SW480 (cell line): ENCODE measurements around the gene KYNU.
"Not testable (repeated sequence)": the region's sequence is repeated elsewhere in the genome, so short reads cannot be mapped to it uniquely, and the experiment has no call there.

Source experiments
- DNase-seq: peaks from one replicate; pipeline ENCODE4 v3.0.0-alpha.2; 2016; ENCODE audit warnings: low spot score

KYNU gene

DNA sequence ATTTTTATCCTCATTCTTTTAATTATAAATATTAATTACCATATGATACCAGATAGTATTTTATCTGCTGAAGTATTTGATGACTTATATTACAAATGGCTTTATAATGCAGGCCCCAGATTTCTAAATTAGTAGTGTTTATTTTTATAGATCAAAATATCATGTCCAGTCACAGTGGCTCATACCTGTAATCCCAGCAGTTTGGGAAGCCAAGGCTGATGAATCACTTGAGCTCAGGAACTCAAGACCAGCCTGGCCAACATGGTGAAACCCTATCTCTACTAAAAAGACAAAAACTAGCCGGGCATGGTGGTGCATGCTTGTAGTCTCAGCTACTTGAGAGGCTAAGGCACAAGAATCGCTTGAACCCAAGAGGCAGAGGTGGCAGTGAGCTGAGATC is 151.7 kb downstream of the KYNU start:
- no peak for DNase-seq

DNA sequence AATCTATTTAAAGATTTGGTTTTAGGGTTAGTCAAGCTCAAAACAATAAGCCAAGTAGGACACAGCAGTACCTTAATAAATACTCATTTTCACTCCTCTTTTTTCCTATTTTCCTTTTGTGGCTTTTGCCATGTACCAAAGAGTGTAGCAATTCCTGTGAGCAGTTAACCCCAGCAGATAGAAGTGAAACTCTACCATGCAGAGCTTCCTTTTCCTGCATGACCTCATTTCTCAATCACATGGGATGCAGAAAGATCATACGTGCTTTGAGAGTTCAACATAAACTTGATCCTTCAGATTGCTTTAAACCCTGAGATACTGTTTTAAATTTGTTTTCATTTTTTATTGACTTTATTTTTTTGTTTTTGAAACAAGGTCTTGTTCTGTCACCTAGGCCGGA is 152.7 kb downstream of the KYNU start:
- DNase-seq, result no peak

DNA sequence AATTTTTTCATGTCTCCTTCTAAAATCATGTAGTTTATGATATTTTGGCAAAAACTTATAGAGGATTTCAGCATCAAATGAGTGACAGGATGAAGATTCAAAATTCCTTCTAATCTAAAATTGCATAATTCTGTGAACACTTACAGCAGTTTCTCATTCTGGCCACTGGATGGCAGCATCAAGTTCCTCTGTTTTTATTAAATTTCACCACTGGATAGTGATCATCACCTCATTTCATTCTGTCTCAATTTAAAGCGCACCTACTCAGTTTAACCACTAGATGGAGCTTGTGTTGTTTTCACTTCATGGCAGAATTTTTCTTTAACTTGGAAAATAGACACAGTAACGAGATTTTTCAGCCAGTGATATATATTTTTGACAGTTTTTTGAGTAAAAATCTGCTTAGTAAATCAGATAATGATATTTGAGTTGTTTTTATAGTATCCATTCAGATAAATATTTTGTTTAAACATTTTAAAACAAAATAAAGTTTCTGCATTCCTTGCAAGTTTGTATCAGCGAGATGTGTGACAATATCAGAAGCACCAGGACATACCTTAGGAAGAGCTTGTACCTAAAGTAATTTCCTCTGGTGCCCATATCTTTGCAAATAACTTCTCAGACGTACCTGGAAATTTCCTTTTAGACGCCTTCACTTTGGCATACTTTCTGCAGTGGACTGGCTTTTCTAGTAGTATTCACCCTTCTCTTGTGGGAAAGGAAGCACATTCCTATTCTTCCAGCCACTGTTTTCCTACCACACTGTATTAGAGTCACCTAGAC is 157.0 kb downstream of the KYNU start:
- DNase-seq, result peak; percentile 83

DNA sequence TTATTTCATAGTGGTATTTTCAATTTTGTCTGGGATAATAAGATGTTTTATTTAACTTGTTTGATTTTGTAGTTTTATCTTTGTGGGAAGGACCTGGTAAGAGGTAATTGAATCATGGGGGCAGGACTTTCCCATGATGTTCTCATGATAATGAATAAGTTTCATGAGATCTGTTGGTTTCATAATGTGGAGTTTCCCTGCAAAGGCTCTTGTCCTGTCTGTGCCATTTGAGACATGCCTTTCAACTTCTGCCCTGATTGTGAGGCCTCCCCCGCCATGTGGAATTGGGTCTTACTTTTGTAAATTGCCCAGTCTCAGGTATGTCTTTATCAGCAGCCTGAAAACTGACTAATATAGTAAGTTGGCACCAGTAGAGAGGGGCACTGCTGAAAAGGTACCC is 174.0 kb downstream of the KYNU start:
- no peak for DNase-seq

DNA sequence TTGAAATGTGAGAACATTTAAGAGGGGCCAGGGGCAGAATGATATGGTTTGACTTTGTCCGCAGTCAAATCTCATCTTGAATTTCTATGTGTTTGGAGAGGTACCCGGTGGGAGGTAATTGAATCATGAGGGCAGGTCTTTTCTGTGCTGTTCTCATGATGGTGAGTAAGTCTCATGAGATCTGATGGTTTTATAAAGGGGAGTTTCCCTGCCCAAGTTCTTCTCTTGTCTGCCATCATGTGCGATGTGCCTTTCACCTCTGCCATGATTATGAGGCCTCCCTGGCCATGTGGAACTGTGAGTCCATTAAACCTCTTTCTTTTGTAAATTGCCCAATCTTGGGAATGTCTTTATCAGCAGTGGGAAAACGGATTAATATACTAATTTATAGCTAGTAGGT is 176.0 kb downstream of the KYNU start:
- DNase-seq, result not testable (repeated sequence)

DNA sequence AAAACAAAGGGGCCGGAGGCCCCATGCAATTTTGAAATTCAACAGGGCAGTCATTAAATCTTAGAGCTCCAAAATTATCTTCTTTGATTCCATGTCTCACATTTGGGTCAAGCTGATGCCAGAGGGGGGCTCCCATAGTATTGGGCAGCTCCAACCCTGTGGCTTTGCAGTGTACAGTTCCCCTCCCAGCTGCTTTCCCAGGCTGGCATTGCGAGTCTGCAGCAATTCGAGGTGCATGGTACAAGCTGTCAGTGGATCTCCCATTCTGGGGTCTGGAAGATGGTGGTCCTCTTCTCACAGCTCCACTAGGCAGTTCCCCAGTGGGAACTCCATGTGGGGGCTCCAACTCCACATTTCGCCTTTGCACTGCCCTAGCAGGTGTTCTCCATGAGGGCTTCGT is 179.1 kb downstream of the KYNU start:
- no peak for DNase-seq

DNA sequence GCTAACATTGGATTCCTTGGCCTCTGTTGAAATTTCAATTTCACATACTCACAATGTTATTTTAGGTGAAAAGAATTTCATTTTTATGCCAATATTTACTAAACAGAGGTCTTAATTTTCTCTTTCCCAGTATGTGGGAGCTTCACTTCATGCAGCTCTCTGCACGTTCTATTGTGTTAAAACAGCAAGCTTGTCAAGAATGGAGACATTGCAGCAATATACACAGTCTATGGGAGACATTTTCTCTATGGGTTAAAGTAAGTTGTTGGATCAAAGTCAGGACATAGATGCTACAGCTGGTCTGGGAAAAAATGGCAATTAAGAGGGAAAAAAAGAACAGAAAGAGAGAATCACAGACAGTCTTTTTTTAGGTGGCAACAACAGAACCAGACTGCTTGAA is 181.4 kb downstream of the KYNU start:
- DNase-seq, result no peak

DNA sequence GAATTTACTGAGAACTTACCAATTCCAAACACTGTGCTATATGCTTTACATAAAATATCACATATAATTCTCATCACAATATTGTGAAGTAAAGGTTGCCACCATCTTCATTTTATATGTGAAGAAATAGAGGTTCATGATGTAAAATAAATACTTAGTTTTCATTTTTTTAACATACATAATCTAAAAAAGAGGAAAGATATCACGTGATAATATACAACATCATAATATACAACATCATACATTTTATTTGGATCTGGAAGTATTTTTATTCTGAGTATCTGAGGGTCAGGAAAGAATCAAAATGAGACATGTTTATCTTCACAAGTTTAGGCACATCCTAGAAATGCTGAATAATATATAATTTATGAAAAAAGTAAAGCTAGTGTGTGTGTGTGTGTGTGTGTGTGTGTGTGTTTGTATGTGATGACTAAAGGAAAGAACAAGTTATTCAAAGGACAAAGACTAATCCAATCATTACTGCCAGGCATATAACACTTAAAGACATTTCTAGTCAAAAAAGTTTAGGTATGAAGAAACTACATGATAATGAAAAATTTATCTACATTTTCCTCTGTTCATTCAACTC is 186.2 kb downstream of the KYNU start:
- no peak for DNase-seq

DNA sequence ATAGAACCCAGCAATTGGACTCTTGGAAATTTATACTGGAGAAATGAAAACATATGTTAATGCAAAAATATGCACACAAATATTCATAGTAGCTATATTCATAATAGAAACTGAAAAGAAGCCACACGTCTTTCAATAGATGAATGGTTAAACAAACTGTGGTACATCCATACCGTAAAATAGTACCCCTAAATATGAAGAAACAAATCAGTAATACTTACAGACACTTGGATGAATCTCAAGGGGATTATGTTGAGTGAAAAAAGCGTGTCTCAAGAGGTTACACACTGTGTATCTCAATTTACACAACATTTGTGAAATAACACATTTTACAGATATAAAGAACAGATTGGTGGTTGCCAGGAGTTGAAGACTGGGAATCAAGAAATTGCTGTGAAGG is 190.6 kb downstream of the KYNU start:
- DNase-seq, result no peak

DNA sequence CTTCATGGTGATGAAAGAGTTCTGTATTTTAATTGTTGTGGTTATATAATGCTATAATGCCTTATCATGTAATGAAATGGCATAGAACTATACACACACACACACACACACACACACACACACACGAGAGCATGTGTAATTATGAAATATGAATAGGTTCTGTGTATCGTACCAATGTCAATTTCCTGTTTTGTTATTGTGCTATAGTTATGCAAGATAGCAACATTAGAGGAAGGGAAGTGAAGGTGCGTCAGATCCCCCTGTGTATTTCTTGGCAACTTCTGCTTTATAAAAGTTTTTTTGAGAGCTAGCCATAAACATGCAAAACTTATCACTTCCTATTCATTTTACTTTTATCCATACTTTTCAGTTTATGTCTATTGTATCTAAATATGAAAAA is 191.0 kb downstream of the KYNU start:
- no peak for DNase-seq

DNA sequence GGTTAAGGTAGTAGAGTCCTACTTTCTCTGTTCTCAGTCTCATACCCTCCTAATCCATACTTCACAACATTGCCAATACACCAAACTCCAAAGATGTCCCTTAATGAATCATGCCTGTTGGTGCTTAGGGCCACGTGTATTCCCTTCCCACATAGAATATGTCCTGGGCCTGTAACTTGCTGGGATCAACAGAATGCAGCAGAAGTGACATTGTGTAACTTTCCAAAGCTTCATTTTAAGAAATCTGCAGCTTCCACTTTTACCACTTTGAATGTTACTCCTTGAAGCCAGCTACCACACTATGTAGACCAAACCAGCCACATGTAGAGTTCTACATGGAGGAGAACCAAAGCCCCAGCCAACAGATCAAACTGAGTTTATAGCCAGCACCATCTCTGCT is 193.2 kb downstream of the KYNU start:
- DNase-seq, result no peak

DNA sequence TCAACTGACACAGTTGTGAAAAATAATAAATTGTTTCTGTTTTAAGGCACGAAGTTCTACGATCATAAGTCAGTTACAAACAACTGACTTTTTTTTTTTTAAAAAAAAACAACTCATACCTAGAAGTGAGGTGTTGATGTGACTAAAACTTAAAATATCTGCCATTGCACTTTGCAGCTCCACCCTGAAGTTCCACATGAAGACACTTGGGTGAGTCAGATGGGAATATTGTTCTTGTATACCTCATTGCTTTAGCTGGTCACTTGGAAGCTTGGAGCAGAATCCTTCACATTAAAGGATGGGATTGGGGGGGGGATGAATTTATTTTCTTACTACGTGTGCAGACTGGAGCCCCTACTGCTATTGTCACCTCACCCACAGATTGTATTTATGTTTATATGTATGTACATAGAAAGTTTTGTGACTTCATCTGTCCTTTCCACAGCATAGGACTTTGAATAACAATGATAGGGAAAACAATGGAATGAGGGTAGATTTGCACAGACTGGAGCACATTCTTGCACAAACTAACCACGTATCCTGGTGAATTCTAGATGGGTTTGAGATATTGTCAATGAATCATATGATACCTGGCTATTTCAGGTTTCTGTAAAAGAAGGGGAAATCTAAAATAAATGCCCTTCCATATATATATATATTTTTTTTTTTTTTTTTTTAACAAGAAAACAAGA is 193.9 kb downstream of the KYNU start:
- no peak for DNase-seq

DNA sequence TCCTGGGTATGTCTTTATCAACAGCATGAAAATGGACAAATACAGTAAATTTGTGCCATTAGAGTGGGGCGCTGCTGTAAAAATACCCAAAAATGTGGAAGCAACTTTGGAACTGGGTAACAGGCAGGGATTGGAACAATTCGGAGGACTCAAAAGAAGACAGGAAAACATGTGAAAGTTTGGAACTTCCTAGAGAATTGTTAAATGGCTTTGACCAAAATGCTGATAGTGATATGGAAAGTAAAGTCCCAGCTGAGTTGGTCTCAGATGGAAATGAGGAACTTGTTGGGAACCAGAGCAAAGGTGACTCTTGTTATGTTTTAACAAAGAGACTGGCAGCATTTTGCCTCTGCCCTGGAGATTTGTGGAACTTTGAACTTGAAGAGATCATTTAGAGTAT is 197.4 kb downstream of the KYNU start:
- DNase-seq, result not testable (repeated sequence)

DNA sequence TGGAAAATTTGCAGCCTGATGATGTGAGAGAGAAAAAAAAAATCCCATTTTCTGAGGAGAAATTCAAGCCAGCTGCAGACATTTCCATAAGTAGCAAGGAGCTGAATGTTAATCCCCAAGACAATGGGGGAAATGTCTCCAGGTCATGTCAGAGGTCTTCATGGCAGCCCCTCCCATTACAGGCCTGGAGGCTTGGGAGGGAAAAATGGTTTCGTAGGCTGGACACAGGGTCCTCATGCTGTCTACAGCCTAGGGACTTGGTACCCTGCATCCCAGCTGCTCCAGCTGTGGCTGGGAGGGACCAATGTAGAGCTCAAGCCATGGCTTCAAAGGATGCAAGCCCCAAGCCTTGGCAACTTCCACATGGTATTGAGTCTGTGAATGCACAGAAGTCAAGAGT is 198.2 kb downstream of the KYNU start:
- no peak for DNase-seq

DNA sequence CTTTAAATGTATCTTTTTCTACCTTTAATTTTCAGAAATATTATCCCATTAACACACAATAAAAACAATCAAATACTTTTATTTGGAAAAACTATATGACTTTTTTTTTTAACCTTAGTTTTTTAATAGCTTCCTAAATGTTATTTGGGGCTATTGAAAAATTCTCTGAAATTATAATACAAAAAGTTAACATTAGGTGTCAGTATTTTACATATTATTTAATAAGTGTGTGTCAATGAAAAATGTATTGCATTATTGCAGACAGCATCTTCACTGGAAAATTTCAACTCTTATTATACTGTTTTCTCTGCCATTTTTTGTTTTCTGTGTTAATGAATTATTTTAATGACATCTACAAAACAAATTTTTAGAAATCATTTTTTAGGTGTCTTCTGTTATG is 200.6 kb downstream of the KYNU start:
- DNase-seq, result no peak

DNA sequence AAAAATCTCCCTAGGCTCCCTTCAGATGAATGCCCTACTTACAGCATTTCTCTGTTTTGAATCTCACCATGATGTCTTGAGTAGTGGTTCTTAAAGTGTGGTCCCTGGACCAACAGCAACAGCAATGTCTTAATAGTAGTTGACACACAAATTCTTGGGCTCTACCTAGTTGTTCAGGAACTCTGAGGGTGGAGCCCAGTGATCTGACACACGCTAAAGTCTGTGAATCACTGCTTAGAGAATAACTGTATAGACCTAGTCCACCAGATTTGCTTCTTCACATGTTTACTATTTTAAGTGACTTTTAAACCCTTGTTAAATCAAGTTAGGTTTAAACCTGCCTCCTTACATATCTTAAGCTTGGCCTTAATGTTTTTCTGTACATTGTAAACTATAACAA is 204.2 kb downstream of the KYNU start:
- DNase-seq, result no peak

DNA sequence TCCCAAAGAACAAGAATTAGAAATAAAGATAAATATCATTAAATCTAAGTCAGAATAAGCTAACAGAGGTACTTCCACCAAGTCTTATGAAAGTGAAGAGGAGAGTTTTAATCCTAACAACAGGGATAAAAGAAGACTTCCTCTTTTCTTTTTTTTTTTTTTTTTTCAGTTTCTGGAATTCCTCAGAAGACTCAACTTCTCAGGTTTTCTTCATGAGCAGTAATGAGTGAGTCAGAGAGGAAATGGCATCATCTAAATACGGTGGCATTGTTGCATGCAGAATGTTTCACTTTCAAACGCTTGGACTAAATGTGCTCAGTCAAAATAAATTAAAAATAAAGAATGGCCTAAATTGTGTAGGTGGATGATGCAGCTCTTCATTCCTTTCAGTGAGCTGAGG is 206.2 kb downstream of the KYNU start:
- no peak for DNase-seq

DNA sequence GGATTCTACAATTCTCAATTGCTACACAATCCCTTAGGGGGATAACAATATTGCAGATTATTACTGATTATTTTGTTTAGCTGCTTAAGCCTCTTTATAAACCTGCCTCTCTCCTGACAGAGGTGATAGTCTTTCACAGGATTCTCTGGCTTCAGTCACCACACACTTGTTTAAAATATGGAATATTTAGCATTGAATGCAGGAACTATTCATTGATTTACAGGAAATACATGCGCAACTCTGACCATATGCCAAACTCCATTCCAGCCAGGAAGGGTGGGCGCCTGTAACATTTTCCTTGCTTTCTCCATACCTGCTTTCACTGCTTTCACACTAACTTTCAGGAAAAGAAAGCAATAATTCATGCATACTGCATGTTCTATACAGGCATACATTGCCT is 207.0 kb downstream of the KYNU start:
- no peak for DNase-seq

DNA sequence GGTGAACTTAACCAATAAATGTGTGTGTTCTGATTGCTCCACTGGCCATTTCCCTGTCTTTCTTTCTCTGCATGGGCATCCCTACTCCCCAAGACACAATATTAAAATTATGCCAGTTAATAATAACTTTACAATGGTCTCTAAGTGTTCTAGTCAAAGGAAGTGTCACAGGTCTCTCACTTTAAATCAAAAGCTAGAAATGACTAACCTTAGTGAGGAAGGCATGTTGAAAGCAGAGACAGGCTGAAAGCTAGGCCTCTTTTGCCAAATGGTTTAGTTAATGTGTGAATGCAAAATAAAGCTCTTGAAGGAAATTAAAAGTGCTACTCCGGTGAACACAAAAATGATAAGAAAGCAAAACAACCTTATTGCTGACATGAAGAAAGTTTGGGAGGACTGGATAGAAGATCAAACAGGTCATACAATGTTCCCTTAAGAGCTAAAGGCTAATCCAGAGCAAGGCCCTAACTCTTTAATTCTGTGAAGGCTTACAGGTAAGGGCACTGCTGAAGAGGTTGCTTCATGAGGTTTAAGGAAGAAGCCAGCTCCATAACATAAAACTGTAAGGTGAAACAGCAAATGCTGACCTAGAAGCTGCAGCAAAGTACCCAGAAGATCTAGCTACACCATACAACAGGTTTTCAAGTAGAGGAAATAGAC is 207.8 kb downstream of the KYNU start:
- DNase-seq, result no peak

DNA sequence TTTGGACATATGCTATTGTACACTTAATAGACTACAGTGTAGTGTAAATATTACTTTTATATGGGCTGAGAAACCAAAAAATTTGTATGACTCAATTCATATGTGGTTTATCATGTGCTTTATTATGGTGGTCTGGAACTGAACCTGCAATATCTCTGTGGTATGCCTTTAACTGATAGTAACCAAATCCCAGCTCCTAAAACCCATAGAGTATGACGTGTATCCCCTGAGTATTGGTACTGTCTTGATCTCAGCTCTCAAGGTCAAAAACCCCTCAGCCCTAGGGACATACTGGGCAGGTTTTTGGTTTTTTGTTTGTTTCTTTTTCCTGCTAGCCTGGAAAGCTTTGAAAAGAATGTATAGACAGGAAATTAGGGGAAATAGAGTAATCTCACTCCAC is 209.6 kb downstream of the KYNU start:
- no peak for DNase-seq

DNA sequence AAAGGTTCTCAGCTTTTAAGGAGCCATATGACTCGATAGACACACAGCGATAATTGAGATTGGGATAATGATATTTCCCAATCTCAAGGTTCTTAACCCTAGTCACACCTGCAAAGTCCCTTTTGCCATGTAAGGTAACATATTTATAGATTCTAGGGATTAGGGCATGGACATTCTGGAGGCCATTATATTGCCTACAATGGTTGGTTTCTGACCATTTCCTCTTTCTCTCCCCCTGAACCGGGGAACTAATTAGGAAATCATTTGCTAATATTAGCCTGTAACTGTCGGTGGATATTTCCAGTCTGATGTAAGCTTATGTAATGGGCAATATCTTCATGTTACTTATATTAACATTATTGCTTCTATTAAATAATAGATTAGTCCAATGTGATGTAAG is 210.9 kb downstream of the KYNU start:
- no peak for DNase-seq

DNA sequence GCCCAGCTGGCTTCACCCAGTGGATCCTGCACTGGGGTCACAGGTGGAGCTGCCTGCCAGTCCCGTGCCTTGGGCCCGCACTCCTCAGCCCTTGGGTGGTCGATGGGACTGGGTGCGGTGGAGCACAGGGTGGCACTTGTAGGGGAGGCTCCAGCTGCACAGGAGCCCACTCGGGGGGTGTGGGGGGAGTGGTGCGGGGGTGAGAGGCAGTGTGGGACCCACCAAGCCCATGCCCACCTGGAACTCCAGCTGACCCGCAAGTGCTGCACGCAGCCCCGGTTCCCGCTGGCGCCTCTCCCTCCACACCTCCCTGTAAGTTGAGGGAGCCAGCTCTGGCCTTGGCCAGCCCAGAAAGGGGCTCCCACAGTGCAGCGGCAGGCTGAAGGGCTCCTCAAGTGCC is 212.1 kb downstream of the KYNU start:
- DNase-seq, result not testable (repeated sequence)
